Endometrial microvascular endothelial cells (primary cell): ENCODE results near the gene RXFP2. TPM values are rescaled to one million over a fixed set of nuclear protein-coding genes. Genes with fewer than 3 reads are reported as not detected.

Experiments
- in situ Hi-C: cut with HindIII; loops from 2 replicates; pipeline ENCODE4 v1.10.0; 2017; ENCODE audit warnings: low sequenced_read_pairs, low pct_unique_long_range_greater_than_20kb; ENCODE audit errors: inconsistent ontology term
- total RNA-seq: library from RNA; depleted of rRNA; stranded (reverse); fragments of >200 nt; gene quantifications from one replicate; pipeline ENCODE4 v1.2.3, GENCODE V29; 2015; ENCODE audit errors: inconsistent ontology term

RXFP2 gene
- total RNA-seq, 1 donor from 2014 or later: not detected

DNA sequence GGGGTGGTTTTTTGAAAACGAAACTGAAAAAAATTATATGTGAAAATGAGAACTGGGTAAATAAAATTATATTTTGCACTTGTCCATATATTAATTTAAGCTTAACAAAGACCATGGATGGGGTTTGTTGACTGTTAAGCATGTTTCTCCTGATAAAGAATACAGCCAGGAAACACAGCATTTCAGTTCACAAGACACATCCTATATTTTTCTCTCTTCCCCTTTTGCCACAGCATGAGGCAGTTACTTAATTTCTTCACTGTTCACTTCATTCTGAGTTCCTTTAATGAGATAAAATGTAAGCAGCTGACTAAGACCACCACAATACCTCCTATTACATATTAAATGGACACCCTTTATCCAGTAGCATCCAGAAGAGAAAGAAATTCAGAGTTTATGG is 64.0 kb downstream of the RXFP2 start:
- in situ Hi-C loops: no loop called here

DNA sequence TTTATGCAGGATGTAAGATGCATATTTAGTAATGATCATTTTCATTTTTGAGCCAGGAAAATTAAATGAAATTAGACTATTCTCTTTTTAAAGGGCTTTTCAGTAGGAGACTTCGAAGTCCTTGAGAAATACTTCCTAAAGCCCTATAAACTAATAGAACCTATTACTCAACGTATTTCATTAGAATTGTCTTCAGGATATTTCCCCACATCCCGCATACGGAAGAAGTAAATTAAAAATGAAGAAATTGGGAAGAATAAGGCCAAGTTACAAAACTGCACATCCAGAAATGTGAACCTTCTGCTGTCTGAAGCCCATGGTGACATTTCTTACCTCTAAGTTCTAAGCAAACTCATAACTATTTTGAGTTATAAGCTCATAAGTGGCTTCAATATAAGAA is 66.5 kb downstream of the RXFP2 start:
- in situ Hi-C loops: no loop called here

DNA sequence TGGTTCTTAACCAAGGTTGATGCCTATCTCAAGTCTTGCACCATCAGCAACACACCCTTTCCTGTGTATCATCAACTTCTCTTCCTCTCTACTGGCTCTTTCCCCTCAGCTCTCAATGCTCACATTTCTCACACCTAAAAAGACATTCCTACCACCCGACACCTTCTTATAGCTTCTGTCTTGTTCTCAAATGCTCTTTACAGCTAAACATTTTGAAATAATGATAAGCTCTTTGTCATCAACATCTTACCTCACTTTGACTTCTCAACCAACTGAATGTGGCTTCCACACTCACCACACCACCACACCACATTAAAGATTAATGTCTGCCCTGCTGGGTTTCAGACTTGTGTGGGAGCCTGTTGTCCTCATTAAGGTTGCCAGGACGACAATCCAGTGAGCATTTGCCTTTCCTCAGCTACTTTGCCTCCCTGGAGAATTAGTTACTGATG is 67.8 kb downstream of the RXFP2 start:
- in situ Hi-C loops: no loop called here

DNA sequence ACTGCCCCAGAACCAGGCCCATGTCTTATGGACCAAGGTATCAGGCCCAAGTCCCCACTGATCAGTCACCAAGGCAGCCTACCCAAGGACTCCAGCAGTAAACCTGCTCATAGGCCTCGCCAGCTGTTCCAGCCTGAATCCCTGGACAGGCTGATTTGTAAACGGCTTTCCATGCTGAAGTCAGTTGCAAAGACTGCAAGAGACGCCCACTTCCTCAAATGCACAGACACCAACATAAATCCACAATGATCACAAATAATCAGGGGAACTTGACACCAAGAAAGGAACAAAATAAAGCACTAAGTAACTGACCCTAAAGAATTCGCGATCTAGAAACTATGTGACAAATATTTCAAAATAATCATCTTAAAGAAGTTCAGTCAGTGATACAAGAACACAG is 75.2 kb downstream of the RXFP2 start:
- in situ Hi-C loops: no loop called here

DNA sequence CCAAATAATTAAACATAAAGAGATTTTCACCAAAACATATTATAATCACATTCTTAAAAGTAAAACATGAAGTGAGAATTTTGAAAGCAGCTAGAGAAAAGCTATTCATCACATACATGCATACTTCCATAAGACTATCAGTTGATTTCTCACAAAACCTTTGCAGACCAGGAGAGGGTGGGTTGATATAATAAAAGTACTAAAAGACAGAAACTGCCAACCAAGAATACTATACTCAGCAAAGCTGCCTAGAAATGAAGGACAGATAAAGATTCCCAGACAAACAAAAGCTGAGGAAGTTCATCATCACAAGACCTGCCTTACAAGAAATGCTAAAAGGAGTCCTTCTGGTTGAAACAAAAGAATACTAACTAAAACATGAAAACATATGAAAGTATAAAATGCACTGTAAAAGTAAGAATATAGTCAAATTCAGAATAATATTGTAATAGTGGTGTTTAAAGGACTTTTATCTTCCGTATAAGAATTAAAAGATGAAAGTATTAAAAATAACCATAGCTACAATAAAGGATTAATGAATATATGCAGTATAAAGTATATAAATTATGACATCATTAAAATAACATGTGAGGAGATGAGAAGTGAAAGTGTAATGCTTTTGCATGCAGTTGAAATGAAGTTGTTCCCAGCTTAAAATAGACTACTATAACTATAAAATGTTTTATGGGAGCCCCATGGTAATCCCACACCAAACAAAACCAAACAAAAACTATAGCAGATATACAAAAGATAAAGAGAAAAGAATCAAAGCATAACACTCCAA is 76.2 kb downstream of the RXFP2 start:
- in situ Hi-C loops: no loop called here

GRCh38 chr13:31818236-31818635 is 78.9 kb downstream of the RXFP2 start:
- in situ Hi-C loops: no loop called here

DNA sequence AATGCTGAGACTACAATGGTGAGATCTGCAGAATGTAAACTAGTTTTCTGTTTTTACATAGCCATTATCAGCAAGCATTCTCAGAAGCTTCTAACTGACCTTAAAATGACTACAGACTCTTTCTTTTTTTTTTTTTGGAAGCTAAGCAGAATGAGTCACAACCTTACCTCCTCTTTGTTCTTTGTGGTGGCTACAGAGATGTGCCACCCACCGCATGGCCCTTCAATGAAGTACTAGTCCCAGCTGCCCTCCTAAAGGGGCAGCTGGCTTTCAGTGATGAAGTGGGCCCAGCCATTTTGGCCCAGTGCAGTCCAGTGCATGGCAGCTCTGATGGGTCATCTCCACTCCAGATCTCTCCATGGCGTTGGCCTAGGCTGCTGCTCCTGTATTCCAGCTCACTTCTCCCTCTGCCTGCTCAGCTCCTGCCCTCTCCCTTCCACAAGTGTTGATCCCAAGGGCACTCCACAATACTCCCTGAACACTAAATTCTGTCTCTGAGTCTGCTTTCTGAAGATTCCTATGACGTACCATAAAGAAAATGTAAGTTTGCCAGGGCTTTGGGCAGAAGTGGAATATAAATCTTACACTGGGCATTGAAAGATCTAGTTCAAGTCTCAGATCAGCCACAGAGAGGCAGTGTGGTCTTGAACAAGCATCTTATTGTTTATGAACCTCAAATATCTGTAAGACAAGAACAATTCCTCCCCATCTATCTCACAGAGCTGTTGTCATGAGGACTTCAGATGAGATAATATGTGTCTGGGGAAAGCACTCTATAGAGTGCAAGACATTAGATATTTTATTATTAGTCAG is 85.6 kb downstream of the RXFP2 start:
- in situ Hi-C loops: no loop called here

GRCh38 chr13:31826521-31826920 is 87.2 kb downstream of the RXFP2 start:
- in situ Hi-C loops: no loop called here

- in situ Hi-C loops: no loop called here
Observed at GRCh38 chr13:31827707-31828106, 88.4 kb downstream of the RXFP2 start.

- in situ Hi-C loops: no loop called here
Observed at GRCh38 chr13:31835932-31836331, 96.6 kb downstream of the RXFP2 start.

GRCh38 chr13:31843044-31843443 is 103.7 kb downstream of the RXFP2 start:
- in situ Hi-C loops: no loop called here

- in situ Hi-C loops: no loop called here
Observed at GRCh38 chr13:31846182-31846938, 107.0 kb downstream of the RXFP2 start.

GRCh38 chr13:31846961-31847752 is 107.8 kb downstream of the RXFP2 start:
- in situ Hi-C loops: no loop called here

DNA sequence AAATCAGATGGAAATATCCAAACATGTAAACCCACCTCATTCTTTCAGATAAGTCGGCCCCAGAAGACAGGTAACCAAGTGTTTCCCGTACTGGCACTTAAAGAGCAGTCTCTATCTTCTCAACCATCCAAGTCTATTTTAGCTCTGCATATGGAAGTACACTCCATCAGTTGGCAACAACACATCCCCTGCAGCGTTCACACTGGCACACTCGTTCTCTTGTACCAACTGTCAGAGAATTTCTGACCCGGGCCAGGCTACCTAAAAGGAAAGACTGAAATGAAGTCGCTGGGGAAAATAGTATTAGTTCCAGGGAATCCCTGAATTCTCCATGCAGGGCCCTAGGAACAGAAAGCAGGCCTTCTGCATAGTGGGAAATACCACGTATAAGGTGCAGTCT is 109.3 kb downstream of the RXFP2 start:
- in situ Hi-C loops: no loop called here

GRCh38 chr13:31849206-31849605 is 109.9 kb downstream of the RXFP2 start:
- in situ Hi-C loops: no loop called here

DNA sequence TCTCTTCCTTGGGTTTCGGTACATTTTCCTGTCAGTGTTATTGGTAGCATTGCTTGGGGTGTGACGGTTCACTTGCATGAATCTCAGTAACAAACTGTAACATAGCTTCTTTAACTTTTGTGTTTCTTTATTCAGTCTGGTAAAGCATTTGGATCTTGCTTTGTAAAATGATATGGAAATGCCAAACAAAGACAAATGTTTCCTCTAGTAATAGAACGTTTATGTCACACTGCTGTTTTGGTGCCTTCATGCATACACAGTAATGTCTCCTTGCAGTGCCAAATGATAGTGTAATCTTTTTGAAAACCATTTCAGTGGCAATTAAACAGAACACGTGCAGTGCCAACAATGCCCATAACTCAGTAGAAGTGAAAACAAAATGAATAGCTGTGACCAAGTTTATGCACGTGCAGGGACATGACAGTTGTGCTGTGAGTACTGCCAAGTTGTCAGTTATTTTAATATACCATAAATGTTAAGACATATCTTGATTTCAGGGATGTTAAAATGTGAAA is 110.8 kb downstream of the RXFP2 start:
- in situ Hi-C loops: no loop called here

DNA sequence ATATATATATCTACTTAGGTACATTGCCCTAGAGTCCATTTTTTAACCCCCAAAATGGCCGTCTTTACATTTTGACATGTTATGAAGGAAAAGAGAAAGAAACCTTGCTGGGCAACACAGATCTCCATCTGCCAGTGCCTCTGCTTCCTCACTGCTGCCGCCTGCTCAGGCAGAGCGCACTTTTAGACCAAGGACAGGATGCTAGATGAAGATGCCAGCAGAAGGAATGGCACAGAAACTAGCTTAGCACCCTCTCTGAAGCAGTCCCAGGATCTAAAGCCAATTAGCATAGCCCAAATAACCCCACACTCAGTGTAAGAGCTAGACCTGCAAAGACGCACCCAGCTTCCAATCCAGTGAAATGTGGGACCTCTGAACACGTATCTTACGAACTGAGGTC is 111.9 kb downstream of the RXFP2 start:
- in situ Hi-C loops: no loop called here
